ENCODE measurements around the gene OTOS. TPM values are rescaled to one million over a fixed set of nuclear protein-coding genes. Genes with fewer than 3 reads are reported as not detected.

Gene OTOS
- total and polyA plus RNA-seq, 8 donors = not detected

- peak in 2 of 6 donors; percentile 14 to 30 for DNase-seq
- Histone ChIP-seq H3K4me3 (no peak overlapping the region), H3K36me3 (no peaks in the 10 kb centered on the region), H3K27ac (no peak overlapping the region), H3K4me1 (no peaks in the 10 kb centered on the region), H3K9me3 (no peaks in the 10 kb centered on the region), H3K27me3 (no peaks in the 10 kb centered on the region)
- WGBS, 2 donors = 39 to 42% methylated on average over 4 of the region's 4 CpGs
- intact Hi-C loops (cut with DNase I) = no loop called here
- no peak for ATAC-seq
- FAIRE-seq = no peak
- no peak for TF ChIP-seq CTCF (IDR thresholded peaks at IDR 0.05)
These were observed 25.2 kb upstream of the OTOS start for GRCh38 chr2:240165661-240166060.

GRCh38 chr2:240165034-240165433 lies 24.6 kb upstream of the OTOS start:
- H3K4me1 ChIP-seq = no peaks in the 10 kb centered on the region
- 65 to 68% methylated on average over 9 to 10 of the region's 10 CpGs for WGBS, 2 donors
- no peaks in the 10 kb centered on the region for H3K27me3 ChIP-seq
- FAIRE-seq (no peak), DNase-seq (peak in 2 of 6 donors; percentile 29 to 42), ATAC-seq (no peak)
- no peak for TF ChIP-seq CTCF (IDR thresholded peaks at IDR 0.05)
- intact Hi-C loops (cut with DNase I) = no loop called here
- H3K27ac ChIP-seq = no peak overlapping the region
- no peaks in the 10 kb centered on the region for H3K36me3 ChIP-seq
- no peak overlapping the region for H3K4me3 ChIP-seq
- H3K9me3 ChIP-seq = no peaks in the 10 kb centered on the region

GRCh38 chr2:240164586-240164985 lies 24.1 kb upstream of the OTOS start:
- WGBS, 2 donors = 44 to 58% methylated on average over 5 of the region's 5 CpGs
- peak in 2 of 6 donors; percentile 16 to 24 for DNase-seq
- Histone ChIP-seq H3K4me1 (no peaks in the 10 kb centered on the region), H3K4me3 (no peak overlapping the region), H3K27me3 (no peaks in the 10 kb centered on the region), H3K9me3 (no peaks in the 10 kb centered on the region), H3K27ac (no peak overlapping the region), H3K36me3 (no peaks in the 10 kb centered on the region)
- FAIRE-seq = no peak
- intact Hi-C loops (cut with DNase I) = no loop called here
- no peak for TF ChIP-seq CTCF (IDR thresholded peaks at IDR 0.05)
- ATAC-seq = no peak

GRCh38 chr2:240163844-240164574 lies 23.6 kb upstream of the OTOS start:
- intact Hi-C loops (cut with DNase I) = no loop called here
- no peak for TF ChIP-seq CTCF (IDR thresholded peaks at IDR 0.05)
- FAIRE-seq = no peak
- peak in 1 of 6 donors; percentile 6 for DNase-seq
- Histone ChIP-seq H3K27me3 (no peaks in the 10 kb centered on the region), H3K36me3 (no peaks in the 10 kb centered on the region), H3K27ac (no peak overlapping the region), H3K9me3 (no peaks in the 10 kb centered on the region), H3K4me3 (no peak overlapping the region), H3K4me1 (no peaks in the 10 kb centered on the region)
- WGBS, 2 donors = 50 to 68% methylated on average over 4 of the region's 4 CpGs
- ATAC-seq = no peak

- 51 to 67% methylated on average over 16 of the region's 16 CpGs for WGBS, 2 donors
These were observed 22.7 kb upstream of the OTOS start for GRCh38 chr2:240162939-240163714.

More at GRCh38 chr2:240162939-240163714, 22.7 kb upstream of the OTOS start:
- FAIRE-seq = no peak
- Histone ChIP-seq H3K27me3 (no peaks in the 10 kb centered on the region), H3K36me3 (no peaks in the 10 kb centered on the region), H3K9me3 (no peaks in the 10 kb centered on the region), H3K27ac (no peak overlapping the region), H3K4me1 (no peaks in the 10 kb centered on the region), H3K4me3 (no peak overlapping the region)
- intact Hi-C loops (cut with DNase I) = no loop called here
- no peak for ATAC-seq
- DNase-seq = peak in 1 of 6 donors; percentile 9
- TF ChIP-seq CTCF (IDR thresholded peaks at IDR 0.05) = no peak
